ENCODE results near the gene GMFB. TPM values are rescaled to one million over a fixed set of nuclear protein-coding genes. Genes with fewer than 3 reads are reported as not detected.
A peak's percentile ranks its signal among the peaks of the same experiment; 100 is the strongest.

Gene GMFB
- total RNA-seq, 2 donors from 2014 or later = 21.4 to 29.0 TPM

DNA sequence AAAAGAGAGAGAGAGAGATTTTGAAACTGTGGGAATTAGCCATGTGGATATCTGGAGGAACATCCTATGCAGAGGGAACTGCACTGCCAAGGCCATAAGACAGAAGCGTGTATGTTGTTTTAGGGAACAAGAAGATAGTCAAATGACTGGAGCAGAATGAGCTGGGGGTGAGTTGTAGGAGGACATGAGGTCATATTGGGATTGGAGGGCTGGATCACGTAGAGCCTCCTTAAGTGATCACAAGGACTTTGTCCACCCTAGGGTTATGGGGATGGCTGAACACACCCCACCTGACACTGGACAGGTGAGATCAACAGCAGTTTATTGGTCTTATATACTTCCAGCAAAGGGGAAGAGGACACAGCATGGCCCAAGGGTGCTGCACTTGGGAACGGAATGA, 12.7 kb upstream of the GMFB start:
- DNase-seq (ENCODE audit: low spot score in 2 of 2) = no peak
- Mint-ChIP-seq H3K27ac (no peak overlapping the region), H3K36me3 (no peaks in the 10 kb centered on the region)

DNA sequence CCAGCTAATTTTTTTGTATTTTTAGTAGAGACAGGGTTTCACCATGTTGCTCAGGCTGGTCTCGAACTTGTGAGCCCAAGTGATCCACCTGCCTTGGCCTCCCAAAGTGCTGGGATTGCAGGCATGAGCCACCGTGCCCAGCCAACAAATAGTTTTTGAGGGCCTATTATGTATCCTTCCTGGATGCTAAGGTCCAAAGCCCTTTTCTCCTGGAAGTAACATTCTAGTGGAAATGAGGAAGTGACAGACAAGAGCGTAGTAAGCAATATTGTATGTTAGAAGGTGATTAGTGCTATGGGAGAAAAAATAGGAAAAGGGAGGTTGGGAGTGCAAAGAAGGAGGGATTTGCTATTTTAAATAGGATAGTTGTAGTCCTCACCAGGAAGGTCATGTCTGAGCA, 12.0 kb upstream of the GMFB start:
- DNase-seq (ENCODE audit: low spot score in 2 of 2) = no peak
- ATAC-seq = no peak
- Mint-ChIP-seq H3K9me3 (no peaks in the 10 kb centered on the region), H3K36me3 (no peaks in the 10 kb centered on the region), H3K27ac (no peak overlapping the region)

More for the DNA sequence above, 12.7 kb upstream of the GMFB start:
- ATAC-seq = no peak
- H3K9me3 Mint-ChIP-seq = no peaks in the 10 kb centered on the region

- DNase-seq (ENCODE audit: low spot score in 2 of 2) (no peak), ATAC-seq (no peak)
- Mint-ChIP-seq H3K9me3 (no peaks in the 10 kb centered on the region), H3K36me3 (no peaks in the 10 kb centered on the region), H3K27ac (no peak overlapping the region)
These were observed 9.8 kb upstream of the GMFB start for GRCh38 chr14:54498579-54498978.

GRCh38 chr14:54498095-54498531, 9.3 kb upstream of the GMFB start:
- Mint-ChIP-seq H3K36me3 (no peaks in the 10 kb centered on the region), H3K9me3 (no peaks in the 10 kb centered on the region), H3K27ac (no peak overlapping the region)
- ATAC-seq (no peak), DNase-seq (ENCODE audit: low spot score in 2 of 2) (no peak)

GRCh38 chr14:54497224-54497623, 8.4 kb upstream of the GMFB start:
- H3K9me3 Mint-ChIP-seq = no peaks in the 10 kb centered on the region
- DNase-seq (ENCODE audit: low spot score in 2 of 2) (no peak), ATAC-seq (no peak)
- H3K27ac Mint-ChIP-seq = no peak overlapping the region
- H3K36me3 Mint-ChIP-seq = no peaks in the 10 kb centered on the region

- no peaks in the 10 kb centered on the region for H3K9me3 Mint-ChIP-seq
- peaks cover under 1 to 10% of the 10 kb centered on the region in 2 donors for H3K36me3 Mint-ChIP-seq
- no peak overlapping the region for H3K27ac Mint-ChIP-seq
- DNase-seq (ENCODE audit: low spot score in 2 of 2) = no peak
- no peak for ATAC-seq
These were observed 4.5 kb upstream of the GMFB start for GRCh38 chr14:54493293-54493692.

GRCh38 chr14:54490445-54491175, 1.8 kb upstream of the GMFB start:
- Mint-ChIP-seq H3K36me3 (peaks cover 16 to 19% of the 10 kb centered on the region in 2 donors), H3K27ac (peak overlapping the region in 1 of 2 donors; percentile 96), H3K9me3 (no peaks in the 10 kb centered on the region)
- DNase-seq (ENCODE audit: low spot score in 2 of 2) = no peak
- ATAC-seq = no peak

GRCh38 chr14:54489731-54490444, 1.1 kb upstream of the GMFB start:
- ATAC-seq = no peak
- DNase-seq (ENCODE audit: low spot score in 2 of 2) = no peak
- Mint-ChIP-seq H3K36me3 (peaks cover 16 to 19% of the 10 kb centered on the region in 2 donors), H3K9me3 (no peaks in the 10 kb centered on the region), H3K27ac (peak overlapping the region; percentile 95 to 96)

- H3K36me3 Mint-ChIP-seq = peaks cover 16 to 19% of the 10 kb centered on the region in 2 donors
- DNase-seq (ENCODE audit: low spot score in 2 of 2) (no peak), ATAC-seq (no peak)
- no peaks in the 10 kb centered on the region for H3K9me3 Mint-ChIP-seq
- H3K27ac Mint-ChIP-seq = peak overlapping the region; percentile 95 to 96
These were observed 521 bp upstream of the GMFB start for GRCh38 chr14:54489318-54489683.

DNA sequence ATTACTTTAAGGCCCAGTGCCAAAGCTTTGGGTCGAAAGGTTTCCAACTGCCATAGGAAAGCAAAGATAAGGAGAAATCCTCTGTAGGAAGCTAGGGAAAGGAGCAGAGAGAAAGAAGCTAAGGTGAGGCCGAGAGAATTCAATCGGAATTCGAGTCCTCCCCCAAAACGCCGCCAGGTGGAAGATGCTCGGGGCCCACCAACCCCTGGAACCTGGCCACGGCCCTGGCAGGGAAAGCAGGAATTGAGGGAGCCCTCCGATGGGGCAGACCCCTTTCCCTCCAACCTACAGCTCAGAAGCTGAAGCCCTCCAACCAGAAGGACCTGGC, 498 bp downstream of the GMFB start:
- DNase-seq (ENCODE audit: low spot score in 2 of 2) = no peak
- Mint-ChIP-seq H3K36me3 (peaks cover 16 to 19% of the 10 kb centered on the region in 2 donors), H3K9me3 (no peaks in the 10 kb centered on the region), H3K27ac (peak overlapping the region; percentile 96 to 97)
- ATAC-seq = no peak

GRCh38 chr14:54487771-54488170, 1.0 kb downstream of the GMFB start:
- DNase-seq (ENCODE audit: low spot score in 2 of 2) (no peak), ATAC-seq (no peak)
- H3K27ac Mint-ChIP-seq = peak overlapping the region; percentile 96 to 97
- H3K9me3 Mint-ChIP-seq = no peaks in the 10 kb centered on the region
- H3K36me3 Mint-ChIP-seq = peaks cover 20 to 23% of the 10 kb centered on the region in 2 donors

DNA sequence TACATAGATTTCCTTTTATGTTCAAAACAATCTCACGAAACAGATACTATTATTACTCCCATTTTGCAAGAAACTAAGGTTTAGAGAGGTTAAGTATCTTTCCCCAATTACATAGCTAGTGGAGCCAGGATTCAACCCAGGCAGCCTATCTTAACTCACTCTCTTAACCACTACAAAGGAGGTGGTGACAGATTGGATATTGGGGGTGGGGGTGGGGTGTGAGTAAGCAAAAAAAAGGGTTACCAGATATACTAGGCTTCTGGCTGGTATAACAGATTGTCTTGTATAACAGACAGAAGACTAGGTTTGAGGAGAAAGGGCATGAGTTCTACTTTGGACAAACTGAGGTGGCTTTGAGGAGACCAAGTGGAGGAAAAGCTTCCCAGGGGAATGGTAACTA, 2.1 kb downstream of the GMFB start:
- ATAC-seq (no peak), DNase-seq (ENCODE audit: low spot score in 2 of 2) (no peak)
- Mint-ChIP-seq H3K27ac (peak overlapping the region; percentile 90 to 96), H3K36me3 (peaks cover 22 to 24% of the 10 kb centered on the region in 2 donors), H3K9me3 (no peaks in the 10 kb centered on the region)

- no peak for DNase-seq (ENCODE audit: low spot score in 2 of 2)
- no peak overlapping the region for H3K27ac Mint-ChIP-seq
These were observed 4.9 kb downstream of the GMFB start for GRCh38 chr14:54483846-54484245.

GRCh38 chr14:54483073-54483745, 5.6 kb downstream of the GMFB start:
- H3K36me3 Mint-ChIP-seq = peaks cover 14 to 21% of the 10 kb centered on the region in 2 donors
- peak overlapping the region in 1 of 2 donors; percentile 6 for H3K27ac Mint-ChIP-seq
- ATAC-seq (peak in 1 of 2 donors; percentile 31), DNase-seq (ENCODE audit: low spot score in 2 of 2) (no peak)
- H3K9me3 Mint-ChIP-seq = no peaks in the 10 kb centered on the region

More at GRCh38 chr14:54483846-54484245, 4.9 kb downstream of the GMFB start:
- no peaks in the 10 kb centered on the region for H3K9me3 Mint-ChIP-seq
- H3K36me3 Mint-ChIP-seq = peaks cover 14 to 22% of the 10 kb centered on the region in 2 donors
- no peak for ATAC-seq

DNA sequence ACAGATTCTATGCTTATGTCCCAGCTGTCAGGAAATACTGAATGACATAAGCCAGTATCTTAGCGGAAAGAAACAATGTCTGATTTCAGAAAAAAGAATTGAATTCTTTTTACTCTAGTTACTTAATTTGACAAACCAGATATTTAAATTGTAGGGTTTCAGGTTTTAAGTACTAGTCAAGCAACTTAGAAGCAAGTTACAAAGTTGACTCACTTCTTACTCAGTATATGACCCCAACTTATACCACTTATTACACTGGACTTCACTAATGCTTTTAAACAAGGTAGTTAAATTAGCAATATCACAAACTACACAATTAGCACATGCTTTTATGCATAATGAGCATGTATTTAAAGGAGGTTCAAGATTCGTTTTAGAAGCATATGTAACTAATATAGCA, 7.1 kb downstream of the GMFB start:
- no peak for ATAC-seq
- Mint-ChIP-seq H3K27ac (no peak overlapping the region), H3K36me3 (peaks cover 6 to 9% of the 10 kb centered on the region in 2 donors), H3K9me3 (no peaks in the 10 kb centered on the region)
- no peak for DNase-seq (ENCODE audit: low spot score in 2 of 2)

DNA sequence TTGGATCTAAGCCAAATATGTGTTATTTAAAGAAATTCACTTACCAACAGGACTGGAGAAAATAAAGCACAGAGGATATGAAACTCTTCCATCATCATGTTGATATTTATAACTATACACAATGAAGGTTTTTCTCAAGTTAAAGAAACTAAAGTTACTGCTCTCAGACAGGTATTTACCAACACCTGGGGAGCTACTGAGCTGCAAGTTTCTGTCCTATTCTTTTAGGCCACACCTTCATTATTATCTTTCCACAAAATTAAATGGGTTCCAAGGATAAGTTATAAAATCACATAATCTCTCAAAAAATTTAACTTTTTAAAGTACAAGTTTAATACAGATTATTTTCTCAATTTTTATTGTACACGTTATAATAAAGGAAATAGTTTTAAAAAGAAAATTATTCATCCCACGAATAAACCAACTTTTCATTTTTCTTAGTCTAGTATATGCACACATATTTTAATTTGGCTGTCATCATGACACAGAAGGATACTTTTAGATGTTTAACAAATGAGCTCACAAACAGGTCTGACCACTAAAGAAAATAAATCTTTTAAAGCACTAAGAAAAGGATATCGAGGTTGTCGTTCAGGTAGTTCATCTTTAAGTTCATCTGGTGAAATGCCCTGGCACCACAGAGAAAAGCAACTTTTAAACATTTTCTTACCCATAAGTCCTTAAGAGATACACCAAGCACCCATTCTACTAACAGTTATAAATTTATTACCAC, 7.8 kb downstream of the GMFB start:
- DNase-seq (ENCODE audit: low spot score in 2 of 2) = no peak
- Mint-ChIP-seq H3K9me3 (no peaks in the 10 kb centered on the region), H3K36me3 (peaks cover 6 to 14% of the 10 kb centered on the region in 2 donors), H3K27ac (peak overlapping the region in 1 of 2 donors; percentile 20)
- ATAC-seq = no peak
